ENCODE measurements around the gene ABCF2.

DNA sequence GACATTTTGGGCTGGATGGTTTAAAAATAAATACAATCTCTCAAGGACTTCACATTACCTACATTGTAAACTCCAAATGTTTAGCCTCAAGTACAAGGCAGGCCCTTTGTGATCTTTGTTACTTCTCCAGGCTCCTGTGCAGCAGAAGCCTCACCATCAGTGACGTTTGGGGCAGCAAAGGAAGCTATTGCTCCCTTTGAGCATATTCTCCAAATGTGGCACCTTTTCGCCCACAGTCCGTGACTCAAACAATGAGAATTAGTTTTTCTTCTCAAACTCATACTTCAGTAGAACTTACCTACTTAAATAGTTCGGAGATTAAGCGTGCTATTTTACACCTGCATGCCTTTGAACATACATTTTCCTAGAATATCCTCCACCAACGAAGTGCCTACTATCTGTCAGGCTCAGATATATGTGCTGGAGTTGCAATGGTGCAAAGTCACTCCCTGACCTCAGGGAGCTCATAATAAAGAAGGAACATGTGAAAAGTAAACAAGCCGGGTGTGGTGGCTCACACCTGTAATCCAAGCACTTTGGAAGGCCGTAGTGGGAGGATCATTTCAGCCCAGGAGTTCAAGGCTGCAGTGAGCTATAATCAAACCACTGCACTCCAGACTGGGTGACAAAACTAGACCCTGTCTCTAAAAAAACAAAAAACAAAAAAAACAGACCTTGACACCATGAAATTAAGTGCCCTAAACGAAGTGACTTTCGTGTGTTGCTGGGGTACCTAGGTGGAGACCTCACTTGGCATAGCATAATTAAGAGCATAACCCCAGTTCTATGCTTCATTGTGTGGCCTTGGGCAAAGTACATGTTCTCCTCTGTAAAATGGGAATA is 1.2 kb upstream of the ABCF2 start:
- TF ChIP-seq ZNF331 (CRISPR knock-in tag; IDR thresholded peaks at IDR 0.05) (no peak), ESRRA (CRISPR knock-in tag; IDR thresholded peaks at IDR 0.05; ENCODE audit: low read depth) (no peak), CEBPB (IDR thresholded peaks at IDR 0.05; ENCODE audit: borderline replicate concordance, low read depth, low read length) (no peak), CENPT (CRISPR knock-in tag; IDR thresholded peaks at IDR 0.05; ENCODE audit: low read depth) (no peak), SIN3A (IDR thresholded peaks at IDR 0.05; ENCODE audit: borderline replicate concordance, low read depth, low read length) (no peak), TRIM22 (IDR thresholded peaks at IDR 0.05) (no peak), MYC (CRISPR knock-in tag; IDR thresholded peaks at IDR 0.05; ENCODE audit: borderline replicate concordance) (no peak), MEIS1 (CRISPR knock-in tag; IDR thresholded peaks at IDR 0.05; ENCODE audit: borderline replicate concordance) (no peak), MAX (IDR thresholded peaks at IDR 0.05) (no peak)
- TF ChIP-seq, protein P1, sequence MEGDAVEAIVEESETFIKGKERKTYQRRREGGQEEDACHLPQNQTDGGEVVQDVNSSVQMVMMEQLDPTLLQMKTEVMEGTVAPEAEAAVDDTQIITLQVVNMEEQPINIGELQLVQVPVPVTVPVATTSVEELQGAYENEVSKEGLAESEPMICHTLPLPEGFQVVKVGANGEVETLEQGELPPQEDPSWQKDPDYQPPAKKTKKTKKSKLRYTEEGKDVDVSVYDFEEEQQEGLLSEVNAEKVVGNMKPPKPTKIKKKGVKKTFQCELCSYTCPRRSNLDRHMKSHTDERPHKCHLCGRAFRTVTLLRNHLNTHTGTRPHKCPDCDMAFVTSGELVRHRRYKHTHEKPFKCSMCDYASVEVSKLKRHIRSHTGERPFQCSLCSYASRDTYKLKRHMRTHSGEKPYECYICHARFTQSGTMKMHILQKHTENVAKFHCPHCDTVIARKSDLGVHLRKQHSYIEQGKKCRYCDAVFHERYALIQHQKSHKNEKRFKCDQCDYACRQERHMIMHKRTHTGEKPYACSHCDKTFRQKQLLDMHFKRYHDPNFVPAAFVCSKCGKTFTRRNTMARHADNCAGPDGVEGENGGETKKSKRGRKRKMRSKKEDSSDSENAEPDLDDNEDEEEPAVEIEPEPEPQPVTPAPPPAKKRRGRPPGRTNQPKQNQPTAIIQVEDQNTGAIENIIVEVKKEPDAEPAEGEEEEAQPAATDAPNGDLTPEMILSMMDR (CRISPR knock-in tag; IDR thresholded peaks at IDR 0.05), result no peak
